Measurements from ENCODE around the gene PCDHGA12. TPM values are rescaled to one million over a fixed set of nuclear protein-coding genes. Genes with fewer than 3 reads are reported as not detected.

PCDHGA12 gene
- total and polyA plus RNA-seq, 10 of the 15 experiments (the other 5 are each of a cell fraction or from before 2014, with no cell fraction given) = 0.04 to 0.79 (median 0.36) TPM; not detected in 2

DNA sequence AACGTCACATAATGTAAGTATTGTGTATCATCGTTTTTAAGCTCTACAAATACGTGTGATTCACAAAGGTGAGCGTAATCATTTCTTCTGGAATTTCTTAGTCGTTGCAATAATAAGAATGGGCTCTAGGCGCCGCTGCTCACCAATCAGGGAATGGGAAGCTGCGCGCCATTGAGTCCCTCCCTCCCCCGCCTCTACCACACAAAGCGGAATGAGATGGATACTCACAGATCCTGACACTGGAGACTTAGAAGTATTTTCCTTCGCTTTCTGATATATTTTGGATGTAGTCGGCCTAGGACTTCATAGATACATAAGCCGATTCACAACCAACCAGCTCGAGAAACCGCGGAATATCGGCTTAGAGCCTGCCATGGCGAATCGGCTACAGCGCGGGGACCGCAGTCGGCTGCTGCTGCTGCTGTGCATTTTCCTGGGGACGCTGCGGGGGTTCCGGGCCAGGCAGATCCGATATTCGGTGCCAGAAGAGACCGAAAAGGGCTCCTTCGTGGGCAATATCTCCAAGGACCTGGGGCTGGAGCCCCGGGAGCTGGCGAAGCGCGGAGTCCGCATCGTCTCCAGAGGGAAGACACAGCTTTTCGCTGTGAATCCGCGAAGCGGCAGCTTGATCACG is 9.3 kb upstream of the PCDHGA12 start, which contains the start of gene PCDHGA11 (continued):
- TF ChIP-seq SMC3 (IDR thresholded peaks at IDR 0.05; ENCODE audit: borderline replicate concordance, low read length) (peak; percentile 62), NRF1 (conservative IDR thresholded peaks at IDR 0.05; ENCODE audit: low read depth, low read length) (no peak), MYC (IDR thresholded peaks at IDR 0.05; ENCODE audit: insufficient read depth, insufficient read length, insufficient replicate concordance, low read length, severe bottlenecking) (no peak), NR2C2 (IDR thresholded peaks at IDR 0.05; ENCODE audit: borderline replicate concordance, control insufficient read depth, insufficient read length, low read depth) (no peak), ASH2L (IDR thresholded peaks at IDR 0.05; ENCODE audit: borderline replicate concordance, low read depth) (0 out of 2 replicates have a peak, but pooled peaks have one; percentile 33), NR2C1 (IDR thresholded peaks at IDR 0.05) (no peak), KAT2A (conservative IDR thresholded peaks at IDR 0.05; ENCODE audit: control insufficient read depth, low read depth, low read length) (no peak), POU2F2 (IDR thresholded peaks at IDR 0.05; ENCODE audit: borderline replicate concordance, low read depth, low read length) (0 out of 3 replicates have a peak, but pooled peaks have one; percentile 22), ESRRA (IDR thresholded peaks at IDR 0.05; ENCODE audit: low read length) (no peak), TARDBP (IDR thresholded peaks at IDR 0.05; ENCODE audit: borderline replicate concordance) (no peak), KLF5 (IDR thresholded peaks at IDR 0.05; ENCODE audit: partially characterized antibody) (no peak), RFX5 (IDR thresholded peaks at IDR 0.05; ENCODE audit: low read depth, low read length) (no peak), GABPA (IDR thresholded peaks at IDR 0.05; ENCODE audit: low read depth) (no peak), IKZF2 (IDR thresholded peaks at IDR 0.05) (peak; percentile 33 to 36; a peak in 3 of 4 replicates), SUZ12 (IDR thresholded peaks at IDR 0.05; ENCODE audit: unreplicated experiment) (no peak), ZNF207 (IDR thresholded peaks at IDR 0.05; ENCODE audit: borderline replicate concordance) (no peak), MTA3 (IDR thresholded peaks at IDR 0.05; ENCODE audit: borderline replicate concordance, low read length) (no peak), MXI1 (IDR thresholded peaks at IDR 0.05; ENCODE audit: low read depth, low read length) (no peak), PAX8 (IDR thresholded peaks at IDR 0.05) (no peak), HDGF (IDR thresholded peaks at IDR 0.05) (no peak), CHD4 (IDR thresholded peaks at IDR 0.05) (no peak), EGR1 (IDR thresholded peaks at IDR 0.05; ENCODE audit: borderline replicate concordance in 1 of 2, low read depth in 2 of 2, low read length in 2 of 2) (peak in 1 of 2 experiments; percentile 61; a peak in 1 of 3 replicates), BMI1 (IDR thresholded peaks at IDR 0.05; ENCODE audit: borderline replicate concordance) (no peak), SMAD1 (IDR thresholded peaks at IDR 0.05; ENCODE audit: low read depth, partially characterized antibody) (no peak), STAT1 (conservative IDR thresholded peaks at IDR 0.05) (no peak)
- TF ChIP-seq, protein P1, sequence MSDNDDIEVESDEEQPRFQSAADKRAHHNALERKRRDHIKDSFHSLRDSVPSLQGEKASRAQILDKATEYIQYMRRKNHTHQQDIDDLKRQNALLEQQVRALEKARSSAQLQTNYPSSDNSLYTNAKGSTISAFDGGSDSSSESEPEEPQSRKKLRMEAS (IDR thresholded peaks at IDR 0.05; ENCODE audit: low read depth, low read length) = no peak
- TF ChIP-seq, protein P2, sequence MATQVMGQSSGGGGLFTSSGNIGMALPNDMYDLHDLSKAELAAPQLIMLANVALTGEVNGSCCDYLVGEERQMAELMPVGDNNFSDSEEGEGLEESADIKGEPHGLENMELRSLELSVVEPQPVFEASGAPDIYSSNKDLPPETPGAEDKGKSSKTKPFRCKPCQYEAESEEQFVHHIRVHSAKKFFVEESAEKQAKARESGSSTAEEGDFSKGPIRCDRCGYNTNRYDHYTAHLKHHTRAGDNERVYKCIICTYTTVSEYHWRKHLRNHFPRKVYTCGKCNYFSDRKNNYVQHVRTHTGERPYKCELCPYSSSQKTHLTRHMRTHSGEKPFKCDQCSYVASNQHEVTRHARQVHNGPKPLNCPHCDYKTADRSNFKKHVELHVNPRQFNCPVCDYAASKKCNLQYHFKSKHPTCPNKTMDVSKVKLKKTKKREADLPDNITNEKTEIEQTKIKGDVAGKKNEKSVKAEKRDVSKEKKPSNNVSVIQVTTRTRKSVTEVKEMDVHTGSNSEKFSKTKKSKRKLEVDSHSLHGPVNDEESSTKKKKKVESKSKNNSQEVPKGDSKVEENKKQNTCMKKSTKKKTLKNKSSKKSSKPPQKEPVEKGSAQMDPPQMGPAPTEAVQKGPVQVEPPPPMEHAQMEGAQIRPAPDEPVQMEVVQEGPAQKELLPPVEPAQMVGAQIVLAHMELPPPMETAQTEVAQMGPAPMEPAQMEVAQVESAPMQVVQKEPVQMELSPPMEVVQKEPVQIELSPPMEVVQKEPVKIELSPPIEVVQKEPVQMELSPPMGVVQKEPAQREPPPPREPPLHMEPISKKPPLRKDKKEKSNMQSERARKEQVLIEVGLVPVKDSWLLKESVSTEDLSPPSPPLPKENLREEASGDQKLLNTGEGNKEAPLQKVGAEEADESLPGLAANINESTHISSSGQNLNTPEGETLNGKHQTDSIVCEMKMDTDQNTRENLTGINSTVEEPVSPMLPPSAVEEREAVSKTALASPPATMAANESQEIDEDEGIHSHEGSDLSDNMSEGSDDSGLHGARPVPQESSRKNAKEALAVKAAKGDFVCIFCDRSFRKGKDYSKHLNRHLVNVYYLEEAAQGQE (IDR thresholded peaks at IDR 0.05; ENCODE audit: low read depth, low read length) = no peak
- TF ChIP-seq, protein P3, sequence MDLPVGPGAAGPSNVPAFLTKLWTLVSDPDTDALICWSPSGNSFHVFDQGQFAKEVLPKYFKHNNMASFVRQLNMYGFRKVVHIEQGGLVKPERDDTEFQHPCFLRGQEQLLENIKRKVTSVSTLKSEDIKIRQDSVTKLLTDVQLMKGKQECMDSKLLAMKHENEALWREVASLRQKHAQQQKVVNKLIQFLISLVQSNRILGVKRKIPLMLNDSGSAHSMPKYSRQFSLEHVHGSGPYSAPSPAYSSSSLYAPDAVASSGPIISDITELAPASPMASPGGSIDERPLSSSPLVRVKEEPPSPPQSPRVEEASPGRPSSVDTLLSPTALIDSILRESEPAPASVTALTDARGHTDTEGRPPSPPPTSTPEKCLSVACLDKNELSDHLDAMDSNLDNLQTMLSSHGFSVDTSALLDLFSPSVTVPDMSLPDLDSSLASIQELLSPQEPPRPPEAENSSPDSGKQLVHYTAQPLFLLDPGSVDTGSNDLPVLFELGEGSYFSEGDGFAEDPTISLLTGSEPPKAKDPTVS (IDR thresholded peaks at IDR 0.05; ENCODE audit: low read depth, low read length) = no peak

All from GM12878 (cell line).